Left hindlimb (tissue), 1 donor: Measurements from ENCODE around the gene USP15.
A peak's percentile ranks its signal among the peaks of the same experiment; 100 is the strongest.

Experiments used
- DNase-seq: peaks from one replicate; pipeline ENCODE4 v3.0.0-alpha.2; 2018

The USP15 gene

GRCh38 chr12:62258941-62259630, 1.1 kb upstream of the USP15 start:
- DNase-seq, result no peak

DNA sequence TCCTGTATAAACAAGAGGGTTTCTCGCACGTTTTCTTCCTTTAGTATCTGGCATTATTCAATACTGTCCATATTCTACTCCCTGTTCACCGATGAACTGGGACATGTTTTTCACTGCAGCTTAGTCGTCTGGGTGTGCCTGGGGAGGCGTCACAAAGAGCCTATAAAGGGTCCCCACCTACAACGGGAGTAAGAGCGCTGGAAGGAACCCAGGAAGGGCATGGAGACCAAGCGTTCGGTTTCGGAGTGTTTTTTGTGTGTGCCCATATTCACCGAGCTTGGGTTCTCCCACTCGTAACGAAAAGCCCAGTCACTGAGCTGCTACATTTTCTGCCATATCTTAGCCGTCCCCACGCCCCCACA, 592 bp upstream of the USP15 start:
- no peak for DNase-seq

GRCh38 chr12:62260733-62261683, 804 bp downstream of the USP15 start:
- peak; percentile 29 for DNase-seq

GRCh38 chr12:62261876-62262517, 1.8 kb downstream of the USP15 start:
- DNase-seq, result no peak

DNA sequence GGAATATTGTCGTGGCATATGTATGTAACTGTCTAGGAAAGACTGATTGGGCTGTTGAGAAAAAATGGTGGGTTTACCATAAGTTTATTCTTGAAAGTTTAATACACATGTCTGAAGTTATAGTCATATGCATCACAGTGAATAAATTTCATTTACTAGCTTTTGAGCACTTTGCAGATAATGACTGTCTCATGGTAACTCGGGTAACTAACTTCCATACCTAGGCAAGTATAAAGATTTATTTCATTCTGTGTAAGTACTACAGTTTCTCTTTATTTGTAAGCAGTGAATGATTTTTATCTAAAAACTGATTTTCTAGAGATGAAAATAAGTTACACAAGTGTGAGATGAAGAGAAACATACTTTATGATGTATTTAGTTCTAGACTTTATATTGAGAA, 3.0 kb downstream of the USP15 start:
- DNase-seq, result no peak

GRCh38 chr12:62263966-62264365, 3.8 kb downstream of the USP15 start:
- no peak for DNase-seq

DNA sequence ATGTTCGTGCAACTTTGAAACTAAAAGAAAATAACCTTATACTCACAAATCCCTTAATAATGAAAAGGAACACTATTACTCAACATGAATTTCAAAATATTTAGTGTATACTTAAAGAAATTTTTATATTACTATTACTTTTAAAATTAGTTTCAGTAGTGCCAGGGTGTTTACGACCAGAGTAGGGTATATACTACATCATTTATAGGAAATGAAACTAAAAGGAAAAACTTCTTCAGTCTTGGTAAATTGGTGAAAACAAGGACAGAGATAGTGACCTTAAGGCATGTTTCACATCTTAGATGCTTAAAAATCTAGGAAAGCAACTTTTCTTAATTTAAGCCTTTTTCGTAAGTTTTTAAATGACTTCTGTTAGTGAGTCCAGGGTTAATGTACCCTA, 4.5 kb downstream of the USP15 start:
- DNase-seq, result no peak

DNA sequence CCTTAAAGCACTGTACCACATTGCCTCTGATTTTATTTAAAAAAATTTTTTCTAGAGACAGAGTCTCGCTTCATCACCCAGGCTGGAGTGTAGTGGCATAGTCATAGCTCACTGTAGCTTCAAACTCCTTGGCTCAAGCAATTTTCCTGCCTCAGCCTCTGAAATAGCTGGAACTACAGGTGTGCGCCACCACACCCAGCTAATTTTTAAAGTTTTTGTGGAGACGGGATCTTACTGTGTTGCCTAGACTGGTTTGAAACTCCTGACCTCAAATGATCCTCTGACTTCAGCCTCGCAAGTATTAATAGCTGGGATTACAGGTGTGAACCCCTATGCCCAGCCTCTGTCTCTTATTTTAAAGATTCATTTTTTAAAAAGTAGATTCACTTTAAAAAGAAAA, 5.3 kb downstream of the USP15 start:
- no peak for DNase-seq

GRCh38 chr12:62267026-62267425, 6.8 kb downstream of the USP15 start:
- no peak for DNase-seq

GRCh38 chr12:62267480-62267879, 7.3 kb downstream of the USP15 start:
- DNase-seq, result no peak

GRCh38 chr12:62268956-62269355, 8.8 kb downstream of the USP15 start:
- no peak for DNase-seq

- no peak for DNase-seq
Measured at GRCh38 chr12:62269464-62270228, 9.4 kb downstream of the USP15 start.

DNA sequence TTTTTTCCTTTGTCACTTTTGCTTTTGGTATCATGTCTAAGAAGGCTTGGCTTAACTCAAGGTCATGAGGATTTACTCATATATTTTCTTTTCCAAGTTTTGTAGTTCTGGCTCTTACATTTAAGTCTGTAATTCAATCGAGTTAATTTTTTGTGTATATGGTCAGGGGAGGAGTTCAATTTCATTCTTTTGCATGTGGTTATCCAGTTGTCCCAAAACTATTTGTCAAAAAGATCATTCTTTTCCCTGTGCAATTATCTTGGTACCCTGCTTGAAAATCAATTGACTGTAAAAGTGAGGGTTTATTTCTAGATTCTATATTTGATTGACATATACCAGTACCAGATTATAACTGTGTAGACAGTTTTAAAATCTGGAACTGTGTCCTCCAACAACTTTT, 10.2 kb downstream of the USP15 start:
- no peak for DNase-seq

DNA sequence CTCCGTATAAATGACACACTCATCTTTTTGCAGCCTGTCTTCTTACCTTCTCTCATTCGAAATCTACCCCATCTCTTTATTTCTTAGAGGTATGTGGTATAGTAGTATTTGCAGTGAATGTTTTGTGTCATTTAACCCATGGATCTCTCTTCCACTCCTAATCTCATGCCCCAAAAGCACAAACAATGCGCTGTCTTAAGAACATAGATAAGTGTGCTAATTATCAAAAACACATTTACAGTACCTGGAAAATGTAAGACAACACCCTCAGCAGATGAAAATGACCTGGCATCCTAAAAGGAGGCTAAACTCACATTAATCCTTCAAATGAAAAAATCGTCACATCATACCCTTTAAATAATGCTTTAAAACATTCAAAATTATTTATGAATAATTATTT, 10.7 kb downstream of the USP15 start:
- no peak for DNase-seq

- no peak for DNase-seq
Measured at GRCh38 chr12:62272936-62273552, 12.8 kb downstream of the USP15 start.

DNA sequence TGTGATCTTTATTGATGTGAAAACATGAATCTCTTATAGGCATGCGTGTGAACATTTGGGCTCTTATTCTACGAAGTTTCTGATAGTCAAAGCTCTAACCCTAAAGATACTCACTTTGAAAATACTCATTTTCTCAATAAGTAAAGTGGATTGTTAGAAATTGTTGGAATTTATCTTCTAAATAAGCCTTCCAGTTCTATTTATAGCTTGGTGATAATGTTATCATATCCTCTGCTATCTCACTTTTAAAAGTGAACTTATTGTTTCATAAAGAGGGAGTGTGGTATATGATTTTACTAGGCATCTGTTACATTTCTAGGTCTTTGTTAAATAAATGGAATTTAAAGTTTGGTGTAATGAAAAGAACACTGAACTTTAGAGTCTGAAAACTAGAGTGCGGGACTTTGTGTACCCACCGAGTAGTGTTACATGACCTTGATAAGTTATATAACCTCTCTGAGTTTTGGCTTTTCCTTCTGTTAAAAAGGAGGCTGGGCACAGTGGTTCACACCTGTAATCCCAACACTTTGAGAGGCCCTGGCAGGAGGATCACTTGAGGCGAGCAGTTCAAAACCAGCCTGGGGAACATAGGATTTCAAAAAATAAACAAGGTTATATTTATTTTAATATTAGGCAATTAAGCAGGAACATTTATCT, 13.6 kb downstream of the USP15 start:
- DNase-seq, result no peak

DNA sequence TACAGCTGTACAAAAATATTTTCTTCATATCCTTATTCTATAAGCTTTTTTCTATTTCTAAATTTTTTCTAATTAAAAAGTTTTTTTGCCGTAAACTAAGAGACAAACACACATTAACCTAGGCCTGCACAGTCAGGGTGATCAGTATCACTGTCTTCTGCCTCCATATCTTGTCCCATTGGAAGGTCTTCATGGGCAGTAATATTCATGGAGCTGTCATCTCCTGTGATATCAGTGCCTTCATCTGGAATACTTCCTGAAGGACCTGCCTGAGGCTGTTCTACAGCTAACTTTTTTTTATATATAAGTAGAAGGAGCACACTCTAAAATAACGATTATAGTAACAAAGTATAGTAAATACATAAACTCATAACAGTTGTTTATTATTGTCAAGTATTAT, 17.8 kb downstream of the USP15 start:
- DNase-seq, result no peak

DNA sequence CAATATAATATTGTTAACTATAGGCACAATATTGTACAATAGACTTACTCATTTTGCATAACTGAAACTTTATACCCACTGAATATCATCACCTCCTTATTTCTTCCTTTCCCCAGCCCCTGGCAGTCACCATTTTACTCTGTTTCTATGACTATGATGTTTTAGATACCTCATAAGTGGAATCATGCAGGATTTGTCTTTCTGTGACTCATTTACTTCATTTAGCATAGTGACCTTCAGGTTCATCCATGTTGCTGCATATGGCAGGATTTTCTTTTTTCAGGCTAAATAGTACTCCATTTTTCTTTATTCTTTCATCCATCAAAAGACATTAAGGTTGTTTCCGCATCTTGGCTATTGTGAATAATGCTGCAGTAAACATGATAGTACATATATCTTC, 18.9 kb downstream of the USP15 start:
- DNase-seq, result no peak

GRCh38 chr12:62279961-62280360, 19.8 kb downstream of the USP15 start:
- no peak for DNase-seq

DNA sequence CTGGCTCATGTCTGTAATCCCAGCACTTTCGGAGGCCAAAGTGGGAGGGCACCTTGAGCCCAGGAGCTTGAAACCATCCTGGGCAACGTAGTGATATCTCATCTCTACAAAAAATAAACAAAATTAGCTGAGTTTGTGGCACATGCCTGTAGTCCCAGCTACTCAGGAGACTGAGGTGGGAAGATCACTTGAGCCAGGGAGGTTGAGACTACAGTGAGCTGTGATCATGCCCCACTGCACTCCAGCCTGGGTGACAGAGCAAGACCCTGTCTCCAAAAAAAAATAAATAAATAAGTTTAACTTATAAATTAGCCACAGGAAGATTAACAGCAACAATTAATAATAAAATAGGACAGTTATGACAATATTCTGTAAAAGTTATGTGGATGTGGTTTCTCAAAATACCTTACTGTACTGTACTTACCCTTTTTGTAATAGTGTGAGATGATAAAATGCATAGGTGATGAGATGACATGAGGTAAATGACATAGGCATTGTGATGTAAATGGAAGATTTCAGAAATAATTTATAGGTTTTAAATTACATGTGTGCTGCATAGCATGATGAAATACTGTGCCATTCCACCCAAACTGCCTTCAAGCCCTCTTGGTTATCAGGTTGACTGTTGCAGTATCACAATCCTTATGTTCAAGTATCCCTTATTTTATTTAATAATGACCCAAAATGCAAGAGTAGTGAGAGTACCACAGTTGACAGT, 22.0 kb downstream of the USP15 start:
- DNase-seq, result no peak

DNA sequence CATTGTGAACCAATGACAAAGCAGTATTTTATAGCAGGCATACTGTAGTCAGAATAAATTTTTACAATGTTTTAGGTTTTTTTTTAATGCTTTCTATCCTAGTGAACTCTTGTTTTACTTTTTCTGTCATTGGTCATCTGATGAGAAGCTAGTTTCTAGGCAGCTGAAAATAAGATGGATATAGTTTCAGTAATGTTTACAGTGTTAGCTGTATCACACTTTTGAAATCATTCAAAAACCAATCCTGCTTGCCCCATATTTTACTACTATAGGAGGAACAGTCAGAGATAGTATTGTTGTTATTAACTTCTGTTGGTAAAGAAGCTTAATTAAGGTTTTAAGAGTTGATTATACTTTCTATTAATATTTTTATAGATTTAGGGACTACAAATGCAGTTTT, 24.5 kb downstream of the USP15 start:
- no peak for DNase-seq
